A549 (cell line): ENCODE results near the gene TREM2. TPM values are rescaled to one million over a fixed set of nuclear protein-coding genes. Genes with fewer than 3 reads are reported as not detected.

Experiments
- ATAC-seq, 2 experiments: fragments of 200-7000 bp in 1 of 2; fragments of >200 bp in 1 of 2; cut with Nextera tagmentation in 1 of 2; cut with Tn5 transposase in 1 of 2; 3 replicates each; pipeline versions ENCODE4 v1.8.0 to v1.9.1; 2018 to 2020; ENCODE audit warnings: mild to moderate bottlenecking in 1 of 2, moderate library complexity in 1 of 2
- CTCF ChIA-PET: fragments of 300-600 bp; sonication (Branson Sonifier 250); formaldehyde crosslinking; extraction: SDS; loops from one replicate; lab custom pipeline; 2021; ENCODE audit warnings: antibody characterized with exemption, inconsistent platforms; lab: Yijun Ruan, JAX
- POLR2A ChIA-PET: fragments of 350-600 bp; formaldehyde crosslinking; extraction: SDS; loops from one replicate; lab custom pipeline; 2021; ENCODE audit warnings: antibody characterized with exemption, inconsistent platforms; lab: Yijun Ruan, JAX
- DNase-seq, 2 experiments: peaks; one replicate each; pipeline versions ENCODE4 v3.0.0 to v3.0.0-alpha.2; 2011 to 2016; ENCODE audit warnings: low read depth in 1 of 2, low spot score in 1 of 2
- FAIRE-seq: peaks from 2 replicates; lab custom pipeline; 2011; peaks lifted over from hg19 to GRCh38; lab: Jason Lieb, UNC
- H3K27ac ChIP-seq, 2 experiments: fragments of >200 bp; sonication (Bioruptor Twin); formaldehyde crosslinking; 3 replicates each; pipeline ENCODE4 v1.5.1; 2016 to 2017
- H3K4me1 ChIP-seq: fragments of >200 bp; sonication (Bioruptor Twin); formaldehyde crosslinking; 3 replicates; pipeline ENCODE4 v1.6.1; 2016
- H3K4me2 ChIP-seq: fragments of >200 bp; sonication (Bioruptor Twin); formaldehyde crosslinking; 3 replicates; pipeline ENCODE4 v1.6.1; 2016
- H3K4me3 ChIP-seq: fragments of >200 bp; sonication (Bioruptor Twin); formaldehyde crosslinking; 3 replicates; pipeline ENCODE4 v1.5.1; 2016
- H3K9me3 ChIP-seq: fragments of >200 bp; sonication (Bioruptor Twin); formaldehyde crosslinking; 3 replicates; pipeline ENCODE4 v1.6.1; 2016
- BCL3 ChIP-seq: fragments of >200 bp; sonication (Bioruptor Twin); formaldehyde crosslinking; IDR thresholded peaks from 3 replicates; pipeline ENCODE4 v1.6.1; 2016
- CBX8 ChIP-seq: fragments of 200-600 bp; sonication (generic); IDR thresholded peaks from 2 replicates; pipeline ENCODE4 v1.6.1; 2016
- CHD4 ChIP-seq: fragments of 200-600 bp; sonication (generic); IDR thresholded peaks from 2 replicates; pipeline ENCODE4 v1.6.1; 2016; ENCODE audit warnings: antibody characterized with exemption, mild to moderate bottlenecking, borderline replicate concordance
- CTCF ChIP-seq: fragments of >200 bp; sonication (Bioruptor Twin); formaldehyde crosslinking; IDR thresholded peaks from 3 replicates; pipeline ENCODE4 v1.5.1; 2016
- EHMT2 ChIP-seq: fragments of 200-600 bp; sonication (generic); IDR thresholded peaks from 2 replicates; pipeline ENCODE4 v1.6.1; 2016; ENCODE audit warnings: antibody characterized with exemption, low read depth, mild to moderate bottlenecking, moderate library complexity
- EP300 ChIP-seq, 2 experiments: fragments of >200 bp; sonication (Bioruptor Twin); formaldehyde crosslinking; IDR thresholded peaks; 2 replicates in 1 of 2; 3 replicates in 1 of 2; pipeline ENCODE4 v1.6.1; 2016 to 2017
- FOSB ChIP-seq: fragments of 250-450 bp; sonication (Bioruptor Pico); IDR thresholded peaks from 2 replicates; pipeline ENCODE4 v1.5.0; 2020; ENCODE audit warnings: mild to moderate bottlenecking, moderate library complexity
- FOXS1 ChIP-seq: fragments of 250-450 bp; sonication (Bioruptor Pico); IDR thresholded peaks from 2 replicates; pipeline ENCODE4 v1.5.0; 2020; ENCODE audit warnings: mild to moderate bottlenecking, moderate library complexity
- GATA3 ChIP-seq: IDR thresholded peaks from 2 replicates; pipeline ENCODE4 v1.6.1; 2012; ENCODE audit warnings: borderline replicate concordance
- HEYL ChIP-seq: fragments of 250-450 bp; sonication (Bioruptor Pico); IDR thresholded peaks from 2 replicates; pipeline ENCODE4 v1.8.0; 2021; ENCODE audit warnings: mild to moderate bottlenecking, moderate library complexity
- HOXA7 ChIP-seq: fragments of 250-450 bp; sonication (Bioruptor Pico); IDR thresholded peaks from 2 replicates; pipeline ENCODE4 v1.5.0; 2020; ENCODE audit warnings: mild to moderate bottlenecking, moderate library complexity
- HOXB13 ChIP-seq: fragments of 250-450 bp; sonication (Bioruptor Pico); IDR thresholded peaks from 2 replicates; pipeline ENCODE4 v1.5.0; 2020; ENCODE audit warnings: low read depth, mild to moderate bottlenecking, moderate library complexity
- HOXB5 ChIP-seq: fragments of 250-450 bp; sonication (Bioruptor Pico); IDR thresholded peaks from 2 replicates; pipeline ENCODE4 v1.5.0; 2020; ENCODE audit warnings: mild to moderate bottlenecking, moderate library complexity
- KDM1A ChIP-seq: fragments of 200-600 bp; sonication (generic); IDR thresholded peaks from 2 replicates; pipeline ENCODE4 v1.6.1; 2016; ENCODE audit warnings: low read depth, mild to moderate bottlenecking
- KDM5A ChIP-seq: fragments of 200-600 bp; sonication (generic); IDR thresholded peaks from 2 replicates; pipeline ENCODE4 v1.6.1; 2016; ENCODE audit warnings: antibody characterized with exemption, mild to moderate bottlenecking
- MAFK ChIP-seq: fragments of 450-650 bp; IDR thresholded peaks from 2 replicates; pipeline ENCODE4 v1.6.1; 2014; ENCODE audit not compliant: partially characterized antibody
- MYC ChIP-seq: IDR thresholded peaks from 2 replicates; pipeline ENCODE4 v1.6.1; 2012; ENCODE audit warnings: mild to moderate bottlenecking, inconsistent platforms, low read length, improper control_type of control experiment, borderline replicate concordance
- NFE2L2 ChIP-seq: fragments of 150-350 bp; conservative IDR thresholded peaks from 2 replicates; pipeline ENCODE4 v1.6.1; 2014; ENCODE audit warnings: low read length
- PBX3 ChIP-seq: IDR thresholded peaks from 2 replicates; pipeline ENCODE4 v1.6.1; 2012
- RCOR1 ChIP-seq: fragments of 150-350 bp; IDR thresholded peaks from 2 replicates; pipeline ENCODE4 v1.6.1; 2014; ENCODE audit warnings: antibody characterized with exemption, low read length, low read depth
- RNF2 ChIP-seq: fragments of 200-600 bp; sonication (generic); IDR thresholded peaks from 2 replicates; pipeline ENCODE4 v1.6.1; 2016; ENCODE audit warnings: low read depth, mild to moderate bottlenecking, antibody characterized with exemption, moderate library complexity, borderline replicate concordance
- SMC3 ChIP-seq: fragments of >200 bp; sonication (Bioruptor Twin); formaldehyde crosslinking; IDR thresholded peaks from 3 replicates; pipeline ENCODE4 v1.6.1; 2018; ENCODE audit warnings: inconsistent platforms
- SREBF2 ChIP-seq: fragments of 450-650 bp; IDR thresholded peaks from 2 replicates; pipeline ENCODE4 v1.6.1; 2014; ENCODE audit warnings: mild to moderate bottlenecking, moderate library complexity
- TFCP2L1 ChIP-seq: fragments of 250-450 bp; sonication (Bioruptor Pico); IDR thresholded peaks from 2 replicates; pipeline ENCODE4 v1.5.0; 2021; ENCODE audit warnings: mild to moderate bottlenecking
- TP53 ChIP-seq: fragments of 250-450 bp; sonication (Bioruptor Pico); IDR thresholded peaks from 2 replicates; pipeline ENCODE4 v1.5.0; 2021; ENCODE audit warnings: mild to moderate bottlenecking, moderate library complexity
- USF2 ChIP-seq: fragments of 450-650 bp; IDR thresholded peaks from 2 replicates; pipeline ENCODE4 v1.6.1; 2014; ENCODE audit warnings: antibody characterized with exemption
- ZC3H11A ChIP-seq: fragments of 450-650 bp; IDR thresholded peaks from 2 replicates; pipeline ENCODE4 v1.6.1; 2014; ENCODE audit warnings: antibody characterized with exemption, mild to moderate bottlenecking
- ZFP36 ChIP-seq: fragments of 450-650 bp; IDR thresholded peaks from 2 replicates; pipeline ENCODE4 v1.6.1; 2014; ENCODE audit warnings: borderline replicate concordance; ENCODE audit not compliant: partially characterized antibody
- ZNF302 ChIP-seq: fragments of 250-450 bp; sonication (Bioruptor Pico); IDR thresholded peaks from 2 replicates; pipeline ENCODE4 v1.9.0; 2021; ENCODE audit warnings: inconsistent platforms, mild to moderate bottlenecking, moderate library complexity
- WGBS: methylation state at CpG from one replicate; pipeline ENCODE4 v1.1.6; 2017; ENCODE audit errors: missing lambda C conversion rate; 5-methylcytosine and 5-hydroxymethylcytosine counted together
- polyA plus RNA-seq, 4 experiments: library from polyadenylated mRNA; depleted of rRNA in 3 of 4; stranded (reverse); fragments of >200 nt; fragmentation: RNase III in 1 of 4; extraction: RNeasy Plus Mini Kit Qiagen cat#74134 plus additional on column Dnase treatment in 1 of 4; gene quantifications; 2 replicates in 3 of 4; 3 replicates in 1 of 4; pipeline ENCODE4 v1.2.3, GENCODE V29; 2011 to 2017

TREM2 gene
- polyA plus RNA-seq, 2 of the 4 experiments (the other 2 are of a cell fraction), result not detected

GRCh38 chr6:41181566-41181965 lies 18.6 kb upstream of the TREM2 start:
- H3K27ac ChIP-seq, result no peak overlapping the region
- 0% methylated on average over 1 of the region's 1 CpG for WGBS
- H3K4me3 ChIP-seq, result no peak overlapping the region
- H3K9me3 ChIP-seq, result no peaks in the 10 kb centered on the region
- H3K4me2 ChIP-seq, result no peak overlapping the region
- no peaks in the 10 kb centered on the region for H3K4me1 ChIP-seq
- ChIA-PET POLR2A (no interaction called here), CTCF (interaction anchor here (1.3 to 2.9 kb wide), 7 partner anchors 10 to 89 kb away, joined by 3 to 14 read pairs (median 5); no protein-coding TSS in a partner anchor)
- no peak for TF ChIP-seq FOXS1 (CRISPR knock-in tag)
- no peak for TF ChIP-seq EP300 (IDR thresholded peaks at IDR 0.05)
- TF ChIP-seq HEYL, result no peak
- TF ChIP-seq HOXB13 (CRISPR knock-in tag), result no peak
- no peak for TF ChIP-seq SREBF2
- TF ChIP-seq GATA3, result no peak
- no peak for TF ChIP-seq RNF2
- no peak for TF ChIP-seq MAFK
- no peak for TF ChIP-seq RCOR1
- no peak for TF ChIP-seq KDM5A
- TF ChIP-seq TFCP2L1 (CRISPR knock-in tag), result no peak
- TF ChIP-seq ZNF302 (CRISPR knock-in tag), result no peak
- no peak for TF ChIP-seq KDM1A
- TF ChIP-seq CBX8, result no peak
- TF ChIP-seq HOXB5 (CRISPR knock-in tag), result no peak
- no peak for TF ChIP-seq USF2
- TF ChIP-seq ZC3H11A, result no peak
- no peak for TF ChIP-seq CHD4
- TF ChIP-seq HOXA7 (CRISPR knock-in tag), result no peak
- DNase-seq (no peak), ATAC-seq (no peak), FAIRE-seq (no peak)

- Histone ChIP-seq H3K4me1 (no peaks in the 10 kb centered on the region), H3K4me2 (no peak overlapping the region), H3K4me3 (no peak overlapping the region), H3K27ac (no peak overlapping the region), H3K9me3 (no peaks in the 10 kb centered on the region)
- 34% methylated on average over 4 of the region's 4 CpGs for WGBS
- no peak for DNase-seq
- CTCF ChIA-PET, result interaction anchor here (0.9 kb wide), 1 partner anchor 86 kb away, joined by 3 read pairs; no protein-coding TSS in a partner anchor
- FAIRE-seq, result no peak
- TF ChIP-seq EHMT2 (no peak), ZC3H11A (no peak), ZFP36 (no peak), MYC (no peak), PBX3 (no peak), KDM1A (no peak), BCL3 (no peak), MAFK (no peak), SMC3 (no peak), TP53 (CRISPR knock-in tag) (no peak), CTCF (no peak), FOSB (no peak), NFE2L2 (no peak), RCOR1 (no peak)
- POLR2A ChIA-PET, result no interaction called here
- ATAC-seq, result no peak
Measured at GRCh38 chr6:41179163-41179562, 16.2 kb upstream of the TREM2 start.
